ES-I3 (cell line): Measurements from ENCODE around the gene FDXR.

Experiments
- H3K36me3 ChIP-seq: 2 replicates; pipeline ENCODE4 v1.6.1; 2013; ENCODE audit warnings: mild to moderate bottlenecking, low read length, control low read depth, moderate library complexity; ENCODE audit not compliant: insufficient read depth
- H3K4me1 ChIP-seq: 2 replicates; pipeline ENCODE4 v1.6.1; 2013; ENCODE audit warnings: mild to moderate bottlenecking, control low read depth, low read length; ENCODE audit not compliant: insufficient read depth
- H3K9ac ChIP-seq: 2 replicates; pipeline ENCODE4 v1.6.1; 2013; ENCODE audit warnings: low read depth, mild to moderate bottlenecking, low read length, moderate library complexity
- H3K9me3 ChIP-seq: 2 replicates; pipeline ENCODE4 v1.6.1; 2013; ENCODE audit warnings: mild to moderate bottlenecking, low read length, moderate library complexity; ENCODE audit not compliant: control insufficient read depth, insufficient read depth

The FDXR gene

DNA sequence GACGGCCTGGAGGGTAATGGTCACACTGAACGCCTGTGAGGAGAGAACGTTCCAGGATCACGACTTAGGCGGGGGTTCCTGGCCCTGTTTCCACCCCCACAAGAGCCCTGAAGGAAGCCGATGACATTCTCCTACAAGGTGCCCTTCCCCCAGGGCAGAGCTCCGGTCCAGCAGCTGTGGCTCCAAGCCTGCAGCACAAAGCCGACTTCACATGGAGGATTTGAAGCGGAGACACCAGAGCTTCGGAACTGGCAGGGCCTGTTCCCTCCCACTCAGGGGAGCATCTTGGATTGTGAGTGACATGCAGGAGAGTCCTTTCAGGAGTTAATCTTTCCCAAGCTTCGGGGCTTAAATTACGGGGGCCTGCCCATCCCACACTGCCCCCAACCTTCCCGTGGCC lies 15.7 kb upstream of the FDXR start:
- Histone ChIP-seq H3K4me1 (peaks cover 13% of the 10 kb centered on the region), H3K9ac (no peak overlapping the region), H3K9me3 (no peaks in the 10 kb centered on the region)

DNA sequence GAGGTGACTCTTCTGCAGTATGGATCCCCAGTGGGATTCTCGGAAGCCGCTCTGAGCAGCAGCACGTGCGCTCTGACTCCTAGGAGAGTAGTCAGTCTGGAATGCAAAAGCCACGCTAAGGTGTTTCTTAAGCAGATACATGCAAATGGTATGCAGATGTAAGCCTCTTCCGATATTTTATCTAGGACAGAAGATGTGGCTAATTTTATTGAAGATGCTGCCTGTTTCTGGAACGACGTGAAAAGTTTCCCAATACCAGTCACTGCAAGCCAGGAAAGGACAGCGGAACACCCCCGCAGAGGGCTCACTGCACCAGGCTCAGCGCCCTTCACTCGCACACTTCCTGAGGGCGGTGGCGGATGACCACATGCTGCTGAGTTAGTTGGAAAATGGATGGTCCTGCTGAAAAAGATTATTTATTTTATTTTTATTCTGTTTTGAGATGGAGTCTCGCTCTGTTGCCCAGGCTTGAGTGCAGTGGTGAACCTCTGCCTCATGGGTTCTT lies 10.5 kb upstream of the FDXR start:
- H3K4me1 ChIP-seq, result peaks cover 11% of the 10 kb centered on the region; the same call in 1 of the 2 replicates
- H3K9me3 ChIP-seq, result no peaks in the 10 kb centered on the region
- no peak overlapping the region for H3K9ac ChIP-seq
- H3K36me3 ChIP-seq, result no peaks in the 10 kb centered on the region

More for the DNA sequence above, 15.7 kb upstream of the FDXR start:
- H3K36me3 ChIP-seq, result no peaks in the 10 kb centered on the region

DNA sequence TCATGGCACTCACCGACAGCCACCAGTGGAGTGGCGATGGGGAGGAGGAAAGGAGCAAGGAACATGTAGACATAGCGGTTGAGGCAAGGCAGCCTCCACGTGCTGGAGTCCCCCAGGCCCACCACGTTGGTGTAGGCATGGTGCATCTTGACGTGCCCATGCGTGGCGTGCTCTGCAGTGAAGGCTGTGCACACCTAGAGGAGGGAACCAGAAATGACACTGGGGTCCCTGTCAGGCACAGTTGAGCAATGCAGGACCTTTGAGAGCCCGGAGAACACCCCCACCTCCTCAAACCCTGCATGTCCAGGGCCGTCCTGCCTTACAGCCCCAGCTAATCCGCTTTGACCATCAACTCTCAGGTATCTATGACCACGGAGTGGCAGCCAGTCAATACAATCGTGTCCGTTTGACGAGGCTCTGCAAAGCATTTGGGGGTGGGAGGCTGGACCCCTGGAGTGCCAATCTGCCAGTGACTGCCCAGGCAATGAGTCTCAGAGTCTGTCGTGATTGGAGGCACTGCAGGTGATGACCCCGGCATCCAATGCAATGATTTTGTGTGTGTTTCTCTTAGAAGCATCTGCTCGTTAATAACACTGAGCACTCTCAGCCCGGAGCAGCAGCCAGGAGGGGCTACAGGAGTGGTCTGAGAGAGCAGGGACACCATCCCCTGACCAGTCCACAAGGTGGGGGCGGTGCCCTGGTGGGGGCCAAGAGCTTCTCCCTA lies 9.9 kb upstream of the FDXR start:
- Histone ChIP-seq H3K9ac (no peak overlapping the region), H3K9me3 (no peaks in the 10 kb centered on the region), H3K4me1 (peaks cover 10% of the 10 kb centered on the region; the same call in 1 of the 2 replicates), H3K36me3 (no peaks in the 10 kb centered on the region)

DNA sequence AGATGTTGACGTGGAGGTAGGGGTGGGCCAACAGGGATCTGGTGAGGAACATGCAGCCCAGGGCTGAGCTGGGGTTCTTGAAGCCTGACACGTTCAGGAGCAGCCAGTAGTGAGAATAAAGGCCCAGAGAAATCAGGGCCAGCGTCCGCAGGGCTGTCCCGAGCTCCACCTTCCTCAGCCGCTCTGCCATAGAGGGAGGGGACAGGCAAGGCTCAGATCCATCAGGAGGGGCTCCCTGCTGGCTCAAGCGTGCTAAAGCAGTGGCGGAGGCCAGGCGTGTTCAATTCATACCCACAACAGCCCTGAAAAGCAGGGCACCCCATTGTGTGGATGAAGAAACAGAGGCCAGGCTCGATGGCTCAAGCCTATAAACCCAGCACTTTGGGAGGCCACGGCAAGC lies 8.3 kb upstream of the FDXR start:
- H3K9ac ChIP-seq, result no peak overlapping the region
- H3K4me1 ChIP-seq, result peaks cover 12% of the 10 kb centered on the region; the same call in 1 of the 2 replicates
- H3K36me3 ChIP-seq, result no peaks in the 10 kb centered on the region
- H3K9me3 ChIP-seq, result no peaks in the 10 kb centered on the region

DNA sequence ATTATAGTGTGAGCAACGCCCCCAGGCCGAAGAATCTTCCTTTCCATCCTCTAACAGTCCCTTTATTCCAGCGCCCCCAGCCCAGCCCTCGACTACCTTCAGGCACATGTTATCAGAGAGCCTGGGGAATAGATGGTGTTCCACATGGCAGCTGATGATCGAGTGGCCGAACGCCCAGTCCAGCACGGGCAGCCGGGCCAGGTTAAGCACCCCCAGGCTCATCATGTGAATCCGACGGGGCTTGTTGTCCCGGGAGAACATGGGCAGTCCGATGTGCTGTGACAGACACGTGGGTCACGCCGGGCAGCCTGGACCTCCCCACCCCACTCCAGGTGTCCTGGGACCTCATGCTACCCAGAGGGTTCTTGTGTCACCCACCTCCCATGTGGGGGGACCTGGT lies 6.5 kb upstream of the FDXR start:
- Histone ChIP-seq H3K9ac (no peak overlapping the region), H3K4me1 (peaks cover 14% of the 10 kb centered on the region; the same call in 1 of the 2 replicates), H3K9me3 (no peaks in the 10 kb centered on the region), H3K36me3 (no peaks in the 10 kb centered on the region)

DNA sequence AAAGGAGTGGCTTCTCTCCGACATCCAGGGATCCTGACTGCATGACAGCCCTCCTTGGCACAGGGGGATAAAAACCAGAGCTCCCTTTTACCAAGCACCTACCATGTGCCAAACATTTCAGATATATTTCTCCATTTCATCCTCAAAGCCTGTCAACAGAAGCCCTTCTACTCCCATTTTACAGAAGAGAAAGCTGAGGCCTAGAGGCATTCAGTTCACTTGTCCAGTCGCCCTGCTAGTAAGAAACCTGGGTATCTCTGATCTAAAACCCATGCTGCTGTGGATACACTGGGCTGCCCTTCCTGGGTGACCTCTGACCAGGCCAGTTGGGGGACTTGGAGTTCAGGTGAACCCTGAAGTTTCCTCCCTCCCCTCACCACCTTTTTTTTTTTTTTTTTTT lies 5.9 kb upstream of the FDXR start:
- peaks cover 18% of the 10 kb centered on the region for H3K4me1 ChIP-seq
- no peaks in the 10 kb centered on the region for H3K9me3 ChIP-seq
- no peaks in the 10 kb centered on the region for H3K36me3 ChIP-seq
- H3K9ac ChIP-seq, result no peak overlapping the region

DNA sequence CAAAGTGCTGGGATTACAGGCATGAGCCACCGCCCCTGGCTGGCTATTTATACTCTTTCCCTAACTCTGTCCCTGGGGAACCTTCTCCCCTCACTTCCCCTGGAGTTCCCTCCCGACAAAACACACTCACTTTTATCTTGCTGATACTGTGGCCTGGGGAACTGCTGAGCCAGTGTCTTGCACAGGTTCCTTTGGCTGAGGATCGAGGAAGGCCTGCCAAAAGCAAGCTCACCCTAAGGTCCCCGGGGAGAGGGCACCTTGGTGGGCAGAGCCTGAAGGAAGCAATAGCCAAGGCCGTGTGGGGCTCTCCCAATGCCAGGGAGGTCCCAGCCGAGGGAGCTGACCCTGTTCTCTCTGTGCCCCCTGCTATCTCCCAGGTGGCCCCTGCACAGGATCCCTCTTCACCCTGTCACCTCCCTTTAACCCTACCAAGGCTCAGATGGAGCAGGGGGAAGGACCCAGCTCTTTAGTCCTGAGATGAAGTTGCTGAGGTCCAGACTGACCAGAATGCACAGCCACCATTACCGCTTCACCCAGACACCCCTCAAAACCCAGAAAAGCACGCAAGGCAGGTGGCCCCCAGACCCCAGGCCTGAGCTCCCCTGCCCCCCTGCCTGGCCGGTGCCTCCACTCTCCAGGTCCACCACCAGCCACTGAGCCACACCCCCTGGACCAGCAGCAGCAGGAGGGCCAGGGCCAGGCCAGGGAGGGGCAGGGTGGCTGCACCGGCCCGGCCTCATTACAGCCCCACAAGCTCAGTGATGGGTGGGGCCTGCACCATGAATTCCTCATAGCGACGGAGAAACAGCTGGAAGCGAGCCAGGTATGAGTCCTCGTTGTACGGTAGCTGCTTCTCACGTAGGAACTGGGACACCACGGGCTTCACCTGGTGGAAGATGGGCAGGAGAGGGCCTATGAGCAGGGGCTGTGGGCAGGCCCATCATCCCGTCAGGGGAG lies 5.1 kb upstream of the FDXR start:
- no peak overlapping the region for H3K9ac ChIP-seq

DNA sequence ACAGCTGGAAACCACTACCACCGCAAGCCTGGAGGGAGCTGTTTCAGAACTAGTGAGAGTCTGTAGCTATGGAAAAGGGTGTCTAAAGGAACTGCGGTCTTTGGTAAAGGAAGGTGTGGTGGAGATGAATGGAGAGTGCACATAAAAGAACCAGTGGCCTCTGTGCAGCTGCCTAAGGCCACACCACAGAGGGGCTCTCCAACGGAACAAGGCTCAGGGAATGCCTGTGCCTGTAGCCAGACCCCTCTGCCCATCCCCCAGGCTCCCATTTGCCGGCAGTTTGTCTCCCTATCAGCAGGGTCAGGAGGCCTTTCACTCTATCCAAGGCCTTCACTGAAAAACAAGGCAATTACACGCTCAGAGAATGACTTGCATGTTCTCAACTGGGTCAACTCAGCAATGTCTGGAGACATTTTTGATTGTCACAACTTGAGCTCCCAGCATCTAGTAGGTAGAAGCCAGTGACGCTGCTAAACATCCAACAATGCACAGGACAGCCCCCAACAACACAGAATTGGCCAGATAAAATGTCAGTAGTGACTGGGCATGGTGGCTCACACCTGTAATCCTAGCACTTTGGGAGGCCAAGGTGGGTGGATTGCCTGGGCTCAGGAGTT lies 3.3 kb upstream of the FDXR start:
- Histone ChIP-seq H3K4me1 (peaks cover 9% of the 10 kb centered on the region), H3K36me3 (no peaks in the 10 kb centered on the region; the same call in 1 of the 2 replicates), H3K9me3 (no peaks in the 10 kb centered on the region), H3K9ac (no peak overlapping the region)

More for the DNA sequence above, 5.1 kb upstream of the FDXR start:
- Histone ChIP-seq H3K9me3 (no peaks in the 10 kb centered on the region), H3K36me3 (no peaks in the 10 kb centered on the region), H3K4me1 (peaks cover 13% of the 10 kb centered on the region)

DNA sequence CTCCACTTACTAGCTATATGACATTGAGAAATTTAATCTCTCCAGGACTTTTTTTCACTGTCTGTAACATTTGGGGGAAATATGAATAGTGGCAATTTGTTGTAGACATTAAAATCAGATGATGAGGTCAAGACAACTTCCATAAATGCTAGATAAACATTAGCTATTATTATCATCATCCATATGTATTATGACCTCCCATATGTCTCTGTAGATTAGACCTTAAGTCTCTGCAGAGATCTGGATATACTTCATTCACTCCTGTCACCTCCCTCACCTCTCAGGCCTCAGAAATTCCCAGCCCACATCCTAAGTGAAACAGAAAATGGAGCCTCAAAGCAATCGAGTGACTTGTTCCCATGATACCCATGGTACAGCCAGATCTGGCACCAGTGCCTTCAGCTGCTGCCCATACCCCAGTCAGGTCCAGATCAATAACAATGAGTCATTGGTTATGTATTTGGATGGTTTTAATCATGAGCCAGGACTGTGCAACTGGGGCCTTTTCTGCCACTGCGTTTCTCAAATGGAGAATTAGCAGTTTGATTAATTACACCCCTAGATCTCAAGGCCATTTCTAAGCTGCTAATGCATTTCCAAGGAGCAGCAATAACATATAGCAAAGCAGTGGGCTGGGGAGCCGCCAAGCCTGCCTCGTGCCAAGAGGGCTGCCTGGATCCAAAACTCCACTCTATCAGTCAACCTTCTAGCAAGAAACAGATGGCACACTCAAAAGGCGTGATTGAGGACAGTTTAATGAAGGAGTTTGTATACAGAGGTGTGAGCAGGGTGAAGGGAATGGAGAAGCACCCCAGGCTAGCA lies 2.6 kb upstream of the FDXR start:
- Histone ChIP-seq H3K9me3 (no peaks in the 10 kb centered on the region), H3K36me3 (no peaks in the 10 kb centered on the region; the same call in 1 of the 2 replicates), H3K9ac (no peak overlapping the region), H3K4me1 (peaks cover 9% of the 10 kb centered on the region)

DNA sequence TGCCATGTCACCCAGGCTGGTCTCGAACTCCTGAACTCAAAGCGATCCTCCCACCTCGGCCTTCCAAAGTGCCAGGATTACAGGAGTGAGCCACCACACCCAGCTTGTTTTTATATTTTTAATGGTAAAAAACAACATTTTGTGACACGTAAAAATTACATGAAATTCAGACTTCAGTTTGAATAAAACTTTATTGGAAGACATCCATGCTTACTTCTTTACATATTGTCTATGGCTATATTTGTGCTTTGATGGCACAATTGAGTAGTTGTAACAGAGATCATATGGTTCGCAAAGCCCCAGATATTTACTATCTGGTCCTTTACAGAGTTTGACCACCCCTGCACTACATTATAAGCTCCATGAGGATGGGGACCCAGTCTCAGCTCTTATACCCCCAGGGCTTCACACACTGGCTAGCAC lies 1.8 kb upstream of the FDXR start:
- H3K36me3 ChIP-seq, result no peaks in the 10 kb centered on the region; the same call in 1 of the 2 replicates
- no peak overlapping the region for H3K9ac ChIP-seq

DNA sequence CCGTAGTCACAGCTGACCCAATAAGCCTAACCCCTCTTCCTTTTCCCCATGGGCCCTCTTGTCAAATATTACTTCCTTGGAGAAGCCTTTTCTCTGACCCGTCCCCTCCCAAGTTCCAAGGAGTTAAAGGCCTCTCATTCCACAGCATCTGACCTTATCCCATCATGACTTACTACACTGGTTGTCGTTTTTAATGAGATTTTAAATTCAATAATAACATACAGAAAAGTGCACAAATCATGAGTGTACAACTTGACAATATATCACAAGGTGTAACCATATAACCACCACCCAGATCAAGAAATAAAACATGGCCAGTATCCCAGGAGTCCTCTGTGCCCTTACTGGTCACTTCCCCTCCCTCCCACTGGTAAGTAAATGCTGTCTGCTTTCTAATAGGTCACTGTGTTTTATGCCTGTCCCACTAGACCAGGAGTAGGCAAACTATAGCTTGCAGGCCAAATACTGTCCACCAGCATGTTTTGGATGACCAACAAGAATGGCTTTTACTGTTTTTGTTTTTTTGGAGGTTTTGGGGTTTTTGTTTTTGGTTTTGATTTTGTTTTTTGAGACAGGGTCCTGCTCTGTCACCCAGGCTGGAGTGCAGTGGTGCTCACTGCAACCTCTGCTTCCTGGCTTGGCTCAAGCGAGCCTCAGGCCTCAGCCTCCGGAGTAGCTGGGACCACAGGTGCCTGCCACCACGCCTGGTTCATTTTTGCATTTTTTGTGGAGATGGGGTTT lies 1.2 kb upstream of the FDXR start:
- H3K9me3 ChIP-seq, result no peaks in the 10 kb centered on the region
- H3K36me3 ChIP-seq, result no peaks in the 10 kb centered on the region; the same call in 1 of the 2 replicates
- peaks cover 9% of the 10 kb centered on the region for H3K4me1 ChIP-seq
- peak overlapping the region; percentile 60 for H3K9ac ChIP-seq

More for the DNA sequence above, 1.8 kb upstream of the FDXR start:
- no peaks in the 10 kb centered on the region for H3K9me3 ChIP-seq
- H3K4me1 ChIP-seq, result peaks cover 9% of the 10 kb centered on the region

DNA sequence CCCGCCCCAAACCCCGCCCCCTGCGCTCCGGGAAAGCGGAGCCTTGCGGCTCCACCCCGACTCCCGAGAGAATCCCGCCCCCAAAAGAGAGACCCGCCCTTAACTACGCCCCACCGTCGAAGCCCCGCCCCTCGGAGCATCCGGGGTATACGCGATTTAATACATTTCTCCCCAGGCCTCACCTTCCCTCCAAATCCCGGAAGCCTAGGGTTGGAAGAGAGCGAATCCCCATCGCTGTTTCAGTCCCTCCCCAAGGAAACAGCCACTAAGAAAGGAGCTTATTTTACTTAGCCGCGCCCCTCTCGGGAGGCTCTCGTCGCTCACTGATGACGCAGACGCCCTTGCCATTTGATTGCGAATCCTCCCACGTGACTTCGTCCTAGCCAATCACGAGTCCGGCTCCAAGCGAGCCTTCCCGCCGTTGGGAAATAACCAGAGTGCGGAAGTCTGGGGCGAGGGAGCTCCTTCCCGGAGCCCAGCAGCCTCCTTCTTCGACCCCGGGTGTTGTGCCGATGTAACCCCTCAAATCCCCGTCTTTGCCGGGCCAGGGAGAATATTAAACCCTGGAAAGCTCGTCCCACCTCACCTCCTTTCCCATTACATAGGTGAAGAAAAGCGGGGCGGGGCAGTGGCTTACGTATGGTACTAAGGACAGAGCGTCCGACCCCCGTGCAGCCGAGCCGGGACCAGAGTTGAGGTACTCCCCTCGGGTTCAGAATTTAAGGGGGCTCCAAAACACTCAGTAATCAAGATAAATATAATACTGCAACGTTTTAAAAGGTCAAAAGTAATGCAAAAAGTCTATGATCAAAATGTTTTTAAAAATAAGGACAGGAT lies 461 bp upstream of the FDXR start:
- Histone ChIP-seq H3K9me3 (no peaks in the 10 kb centered on the region), H3K4me1 (peaks cover 9% of the 10 kb centered on the region), H3K36me3 (no peaks in the 10 kb centered on the region; the same call in 1 of the 2 replicates), H3K9ac (peak overlapping the region; percentile 60)
